Cardiac muscle cell (in vitro differentiated cells and primary cell): ENCODE data around the gene PROZ. TPM values are rescaled to one million over a fixed set of nuclear protein-coding genes. Genes with fewer than 3 reads are reported as not detected.

Experiments used
- DNase-seq, 2 donors: peaks; one replicate each; pipeline versions ENCODE4 v3.0.0 to v3.0.0-alpha.2; 2010 to 2017; ENCODE audit warnings: low read depth in 1 of 2, low spot score in 1 of 2
- H3K27ac ChIP-seq: fragments of 200-600 bp; sonication (generic); 2 replicates; pipeline ENCODE4 v1.5.1; 2016
- H3K27me3 ChIP-seq: fragments of 200-600 bp; sonication (generic); 2 replicates; pipeline ENCODE4 v1.6.0; 2016; ENCODE audit warnings: control low read depth
- H3K36me3 ChIP-seq: fragments of 200-600 bp; sonication (generic); 2 replicates; pipeline ENCODE4 v1.5.1; 2016; ENCODE audit warnings: control low read depth
- H3K4me1 ChIP-seq: fragments of 200-600 bp; sonication (generic); 2 replicates; pipeline ENCODE4 v1.8.1; 2017; ENCODE audit warnings: low read depth, mild to moderate bottlenecking, mixed run types
- H3K4me3 ChIP-seq: fragments of 200-600 bp; sonication (generic); 2 replicates; pipeline ENCODE4 v1.5.1; 2016; ENCODE audit warnings: mild to moderate bottlenecking
- H3K9me3 ChIP-seq: fragments of 200-600 bp; sonication (generic); 2 replicates; pipeline ENCODE4 v1.5.1; 2017; ENCODE audit warnings: low read depth, mild to moderate bottlenecking, control low read depth
- polyA plus RNA-seq: library from polyadenylated mRNA; unstranded; fragments of >200 nt; fragmentation: Nextera tagmentation; extraction: Ambion mirVana; gene quantifications from 2 replicates; pipeline ENCODE4 v1.2.1, GENCODE V29; 2016
- total RNA-seq: library from RNA; depleted of rRNA; stranded (reverse); fragments of >200 nt; gene quantifications from 2 replicates; pipeline ENCODE4 v1.2.3, GENCODE V29; 2016
- TF ChIP-seq, protein P1 (sequence below): IDR thresholded peaks from 2 replicates; pipeline ENCODE4 v1.5.1; 2012; ENCODE audit warnings: low read depth, mild to moderate bottlenecking, low read length

PROZ gene
- total and polyA plus RNA-seq, 2 experiments from 2014 or later = 0.42 TPM; not detected in 1

DNA sequence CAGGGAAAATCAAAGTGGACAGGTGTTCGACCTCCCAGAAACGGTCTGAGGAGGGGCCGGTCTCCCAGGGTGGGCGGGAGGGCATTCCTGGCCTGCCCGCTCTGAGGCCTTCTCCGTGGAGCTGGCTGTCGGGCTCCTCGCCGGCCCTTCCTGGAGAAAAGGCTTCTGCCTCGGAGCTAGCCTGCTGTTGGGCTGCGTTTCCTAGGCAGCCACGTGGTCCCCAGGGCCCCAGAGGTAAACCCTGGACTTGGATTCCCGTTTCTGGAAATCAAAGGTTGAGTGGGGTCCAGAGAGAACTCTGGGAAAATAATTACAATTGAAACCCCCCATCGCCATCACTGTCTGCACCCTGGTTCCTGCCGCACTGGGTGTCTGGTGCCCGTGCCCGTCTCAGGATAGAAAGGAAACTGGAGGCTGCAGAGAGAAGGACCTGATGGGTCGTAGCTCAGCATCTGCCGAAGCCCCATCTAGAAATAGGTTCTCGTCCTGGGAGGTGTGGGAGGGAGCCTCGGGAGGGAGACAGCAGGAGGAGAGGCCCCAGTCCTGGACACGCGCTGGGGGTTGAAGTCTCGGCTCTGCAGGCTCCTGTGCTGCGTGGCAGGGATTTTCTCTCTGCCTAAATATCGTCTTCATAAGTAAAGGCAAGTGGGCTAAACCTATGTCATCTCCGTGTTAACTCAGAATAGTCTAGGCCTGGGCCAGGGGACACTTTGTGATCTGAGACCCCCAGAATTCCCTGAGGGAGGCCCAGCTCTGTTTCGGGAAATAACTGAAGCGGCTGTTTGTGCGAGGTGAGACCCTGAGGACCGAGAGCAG lies 7.7 kb upstream of the PROZ start:
- H3K36me3 ChIP-seq = no peaks in the 10 kb centered on the region
- TF ChIP-seq, protein P1, sequence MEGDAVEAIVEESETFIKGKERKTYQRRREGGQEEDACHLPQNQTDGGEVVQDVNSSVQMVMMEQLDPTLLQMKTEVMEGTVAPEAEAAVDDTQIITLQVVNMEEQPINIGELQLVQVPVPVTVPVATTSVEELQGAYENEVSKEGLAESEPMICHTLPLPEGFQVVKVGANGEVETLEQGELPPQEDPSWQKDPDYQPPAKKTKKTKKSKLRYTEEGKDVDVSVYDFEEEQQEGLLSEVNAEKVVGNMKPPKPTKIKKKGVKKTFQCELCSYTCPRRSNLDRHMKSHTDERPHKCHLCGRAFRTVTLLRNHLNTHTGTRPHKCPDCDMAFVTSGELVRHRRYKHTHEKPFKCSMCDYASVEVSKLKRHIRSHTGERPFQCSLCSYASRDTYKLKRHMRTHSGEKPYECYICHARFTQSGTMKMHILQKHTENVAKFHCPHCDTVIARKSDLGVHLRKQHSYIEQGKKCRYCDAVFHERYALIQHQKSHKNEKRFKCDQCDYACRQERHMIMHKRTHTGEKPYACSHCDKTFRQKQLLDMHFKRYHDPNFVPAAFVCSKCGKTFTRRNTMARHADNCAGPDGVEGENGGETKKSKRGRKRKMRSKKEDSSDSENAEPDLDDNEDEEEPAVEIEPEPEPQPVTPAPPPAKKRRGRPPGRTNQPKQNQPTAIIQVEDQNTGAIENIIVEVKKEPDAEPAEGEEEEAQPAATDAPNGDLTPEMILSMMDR = no peak
- H3K27me3 ChIP-seq = peaks cover 30% of the 10 kb centered on the region
- H3K4me1 ChIP-seq = peaks cover 14% of the 10 kb centered on the region
- no peak for DNase-seq
- no peak overlapping the region for H3K4me3 ChIP-seq
- no peaks in the 10 kb centered on the region for H3K9me3 ChIP-seq
- H3K27ac ChIP-seq = no peak overlapping the region

GRCh38 chr13:113151745-113152690 lies 6.4 kb upstream of the PROZ start:
- peaks cover 14% of the 10 kb centered on the region for H3K4me1 ChIP-seq
- peaks cover 20% of the 10 kb centered on the region for H3K27me3 ChIP-seq
- no peaks in the 10 kb centered on the region for H3K9me3 ChIP-seq
- no peaks in the 10 kb centered on the region for H3K36me3 ChIP-seq
- H3K4me3 ChIP-seq = no peak overlapping the region
- peak in 1 of 2 donors; percentile 70 for DNase-seq
- TF ChIP-seq, protein P1 = no peak
- H3K27ac ChIP-seq = no peak overlapping the region

DNA sequence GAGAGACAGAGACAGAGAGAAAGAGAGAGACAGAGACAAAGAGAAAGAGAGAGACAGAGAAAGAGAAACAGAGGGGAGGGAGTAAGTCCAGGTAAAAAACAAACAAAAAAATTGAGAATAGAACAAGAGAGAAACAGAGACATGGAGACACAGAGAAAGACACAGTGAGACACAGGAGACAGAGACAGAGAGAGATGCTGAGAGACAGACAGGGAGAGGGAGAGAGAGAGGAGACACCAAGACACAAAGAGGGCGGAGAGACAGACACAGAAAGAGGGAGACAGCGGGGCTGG lies 5.8 kb upstream of the PROZ start:
- Histone ChIP-seq H3K36me3 (no peaks in the 10 kb centered on the region), H3K9me3 (no peaks in the 10 kb centered on the region), H3K27me3 (peaks cover 15% of the 10 kb centered on the region), H3K27ac (no peak overlapping the region), H3K4me1 (peaks cover 14% of the 10 kb centered on the region), H3K4me3 (no peak overlapping the region)
- TF ChIP-seq, protein P1 = no peak
- no peak for DNase-seq

DNA sequence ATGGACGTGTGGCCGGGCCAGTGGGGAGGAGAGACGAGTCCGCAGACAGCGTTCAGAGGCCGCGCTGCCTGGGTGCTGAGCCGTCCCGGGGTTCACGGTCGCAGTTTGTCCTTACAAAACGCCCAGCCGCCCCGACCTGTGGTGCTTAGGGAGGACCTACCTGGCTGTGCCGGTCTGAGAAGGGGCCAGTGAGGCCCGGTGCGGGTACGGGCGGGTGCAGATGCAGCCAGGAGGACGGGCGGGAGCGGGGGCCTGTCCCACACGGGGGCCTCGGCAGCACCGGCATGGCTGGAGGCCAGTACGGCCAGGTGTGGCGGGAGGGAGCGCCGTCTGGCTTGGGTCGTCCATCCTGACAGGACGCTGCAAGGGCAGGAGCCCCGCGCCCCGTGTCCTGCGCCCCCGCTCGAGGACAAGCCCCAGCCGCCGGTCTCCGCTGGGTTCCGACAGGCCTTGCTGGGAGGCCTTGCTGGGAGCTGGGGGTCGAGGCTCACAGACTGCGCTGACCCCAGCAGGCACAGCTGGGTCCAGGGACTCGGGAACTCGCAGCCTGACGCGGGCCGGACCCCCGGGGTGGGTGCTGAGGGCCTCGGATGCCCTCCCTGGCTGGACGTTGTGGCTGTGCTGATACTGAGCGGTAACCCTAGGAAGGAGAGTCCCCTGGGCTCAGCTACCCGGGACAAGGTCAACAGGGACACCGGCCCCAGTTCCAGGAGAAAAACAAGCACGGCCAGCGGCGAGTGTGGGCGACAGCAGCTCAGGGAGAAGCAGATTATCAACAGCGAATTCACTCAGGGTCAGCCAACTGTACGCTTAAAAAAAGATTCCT lies 5.3 kb upstream of the PROZ start:
- Histone ChIP-seq H3K9me3 (no peaks in the 10 kb centered on the region), H3K27me3 (peaks cover 15% of the 10 kb centered on the region), H3K4me1 (peaks cover 14% of the 10 kb centered on the region), H3K36me3 (no peaks in the 10 kb centered on the region), H3K4me3 (peak overlapping the region; percentile 4), H3K27ac (peak overlapping the region; percentile 80)
- TF ChIP-seq, protein P1 = no peak
- DNase-seq = peak; percentile 68 to 71
